ENCODE results near the gene SVOP. TPM values are rescaled to one million over a fixed set of nuclear protein-coding genes. Genes with fewer than 3 reads are reported as not detected.

Gene SVOP
- total RNA-seq, 1 donor from 2014 or later, result not detected

- no peak overlapping the region for H3K27ac ChIP-seq (ENCODE audit: low read depth, low read length)
- no peaks in the 10 kb centered on the region for H3K36me3 ChIP-seq (ENCODE audit: insufficient read depth, low read length)
- TF ChIP-seq CTCF (IDR thresholded peaks at IDR 0.05; ENCODE audit: insufficient read depth, low read depth, low read length), result no peak
- TF ChIP-seq EZH2 (IDR thresholded peaks at IDR 0.05; ENCODE audit: insufficient read depth, low read length), result no peak
- H3K9me3 ChIP-seq (ENCODE audit: insufficient read depth, low read depth, low read length), result no peaks in the 10 kb centered on the region
- H2AFZ ChIP-seq (ENCODE audit: low read depth, low read length), result no peak overlapping the region
- no peaks in the 10 kb centered on the region for H3K4me1 Mint-ChIP-seq (ENCODE audit: low read depth, unreplicated experiment)
- peaks cover 26% of the 10 kb centered on the region for H3K27me3 Mint-ChIP-seq (ENCODE audit: low read depth, unreplicated experiment)
- no peaks in the 10 kb centered on the region for H3K79me2 ChIP-seq (ENCODE audit: insufficient read depth, low read length)
- H3K4me3 ChIP-seq (ENCODE audit: insufficient read depth, low read depth, low read length), result no peak overlapping the region
- no peaks in the 10 kb centered on the region for H3K36me3 Mint-ChIP-seq (ENCODE audit: low read depth, unreplicated experiment)
- no peak overlapping the region for H3K27ac Mint-ChIP-seq (ENCODE audit: unreplicated experiment)
- H3K4me2 ChIP-seq (ENCODE audit: low read length), result no peak overlapping the region
- no peaks in the 10 kb centered on the region for H3K4me1 ChIP-seq (ENCODE audit: insufficient read depth, low read length)
- no peak overlapping the region for H3K9ac ChIP-seq (ENCODE audit: low read length)
- no peak for FAIRE-seq
- no peak for DNase-seq (ENCODE audit: low read depth)
- peaks cover 7% of the 10 kb centered on the region for H3K9me3 Mint-ChIP-seq (ENCODE audit: unreplicated experiment)
- no peaks in the 10 kb centered on the region for H4K20me1 ChIP-seq (ENCODE audit: insufficient read depth, low read length)
- H3K27me3 ChIP-seq (ENCODE audit: insufficient read depth, low read length), result peaks cover 8% of the 10 kb centered on the region
- no peak overlapping the region for H3K4me3 Mint-ChIP-seq (ENCODE audit: unreplicated experiment)
Measured at GRCh38 chr12:108938247-108938924, 82.5 kb downstream of the SVOP start.

- no peaks in the 10 kb centered on the region for H3K79me2 ChIP-seq (ENCODE audit: insufficient read depth, low read length)
- no peak overlapping the region for H2AFZ ChIP-seq (ENCODE audit: low read depth, low read length)
- no peak overlapping the region for H3K4me3 ChIP-seq (ENCODE audit: insufficient read depth, low read depth, low read length)
- H3K27me3 Mint-ChIP-seq (ENCODE audit: low read depth, unreplicated experiment), result peaks cover 23% of the 10 kb centered on the region
- no peak overlapping the region for H3K27ac Mint-ChIP-seq (ENCODE audit: unreplicated experiment)
- no peaks in the 10 kb centered on the region for H3K4me1 Mint-ChIP-seq (ENCODE audit: low read depth, unreplicated experiment)
- no peaks in the 10 kb centered on the region for H3K36me3 ChIP-seq (ENCODE audit: insufficient read depth, low read length)
- H4K20me1 ChIP-seq (ENCODE audit: insufficient read depth, low read length), result no peaks in the 10 kb centered on the region
- no peak for FAIRE-seq
- no peaks in the 10 kb centered on the region for H3K4me1 ChIP-seq (ENCODE audit: insufficient read depth, low read length)
- H3K9me3 ChIP-seq (ENCODE audit: insufficient read depth, low read depth, low read length), result no peaks in the 10 kb centered on the region
- H3K36me3 Mint-ChIP-seq (ENCODE audit: low read depth, unreplicated experiment), result no peaks in the 10 kb centered on the region
- peaks cover 7% of the 10 kb centered on the region for H3K27me3 ChIP-seq (ENCODE audit: insufficient read depth, low read length)
- DNase-seq (ENCODE audit: low read depth), result no peak
- no peak overlapping the region for H3K27ac ChIP-seq (ENCODE audit: low read depth, low read length)
- H3K9me3 Mint-ChIP-seq (ENCODE audit: unreplicated experiment), result no peaks in the 10 kb centered on the region
- H3K4me3 Mint-ChIP-seq (ENCODE audit: unreplicated experiment), result no peak overlapping the region
- TF ChIP-seq EZH2 (IDR thresholded peaks at IDR 0.05; ENCODE audit: insufficient read depth, low read length), result no peak
- H3K9ac ChIP-seq (ENCODE audit: low read length), result no peak overlapping the region
- no peak overlapping the region for H3K4me2 ChIP-seq (ENCODE audit: low read length)
Measured at GRCh38 chr12:108935159-108935763, 85.6 kb downstream of the SVOP start.

- H3K36me3 ChIP-seq (ENCODE audit: insufficient read depth, low read length), result no peaks in the 10 kb centered on the region
- no peak for TF ChIP-seq EZH2 (IDR thresholded peaks at IDR 0.05; ENCODE audit: insufficient read depth, low read length)
- H3K9ac ChIP-seq (ENCODE audit: low read length), result no peak overlapping the region
- no peak overlapping the region for H3K4me3 ChIP-seq (ENCODE audit: insufficient read depth, low read depth, low read length)
- no peaks in the 10 kb centered on the region for H3K79me2 ChIP-seq (ENCODE audit: insufficient read depth, low read length)
- H3K27me3 ChIP-seq (ENCODE audit: insufficient read depth, low read length), result peaks cover 7% of the 10 kb centered on the region
- Mint-ChIP-seq H3K4me1 (ENCODE audit: low read depth, unreplicated experiment) (no peaks in the 10 kb centered on the region), H3K27ac (ENCODE audit: unreplicated experiment) (no peak overlapping the region), H3K36me3 (ENCODE audit: low read depth, unreplicated experiment) (no peaks in the 10 kb centered on the region), H3K27me3 (ENCODE audit: low read depth, unreplicated experiment) (peaks cover 23% of the 10 kb centered on the region), H3K9me3 (ENCODE audit: unreplicated experiment) (no peaks in the 10 kb centered on the region), H3K4me3 (ENCODE audit: unreplicated experiment) (no peak overlapping the region)
- DNase-seq (ENCODE audit: low read depth), result no peak
- no peak for FAIRE-seq
- no peaks in the 10 kb centered on the region for H3K9me3 ChIP-seq (ENCODE audit: insufficient read depth, low read depth, low read length)
- H2AFZ ChIP-seq (ENCODE audit: low read depth, low read length), result no peak overlapping the region
- no peak overlapping the region for H3K4me2 ChIP-seq (ENCODE audit: low read length)
- H4K20me1 ChIP-seq (ENCODE audit: insufficient read depth, low read length), result no peaks in the 10 kb centered on the region
- no peaks in the 10 kb centered on the region for H3K4me1 ChIP-seq (ENCODE audit: insufficient read depth, low read length)
- no peak overlapping the region for H3K27ac ChIP-seq (ENCODE audit: low read depth, low read length)
Measured at GRCh38 chr12:108933949-108934348, 86.9 kb downstream of the SVOP start.

Measured in astrocyte (in vitro differentiated cells and primary cell).